GM21526 (cell line): ENCODE measurements around the gene TMEM258.

ENCODE experiments used
- ATAC-seq: cut with Tn5 transposase; IDR thresholded peaks from one replicate; pipeline ENCODE4 v1.9.1; 2021; ENCODE audit warnings: moderate library complexity; ENCODE audit not compliant: unreplicated experiment, low FRiP score

TMEM258 gene

GRCh38 chr11:61797263-61797944, 5.0 kb upstream of the TMEM258 start:
- no peak for ATAC-seq

- ATAC-seq: no peak
Observed at GRCh38 chr11:61795876-61796526, 3.6 kb upstream of the TMEM258 start.

- ATAC-seq: no peak
Observed at GRCh38 chr11:61795459-61795858, 3.1 kb upstream of the TMEM258 start.

GRCh38 chr11:61794579-61794978, 2.2 kb upstream of the TMEM258 start:
- no peak for ATAC-seq

GRCh38 chr11:61793829-61794204, 1.4 kb upstream of the TMEM258 start:
- no peak for ATAC-seq

- no peak for ATAC-seq
Observed at GRCh38 chr11:61793083-61793828, 857 bp upstream of the TMEM258 start.

GRCh38 chr11:61791737-61792309, 576 bp downstream of the TMEM258 start:
- no peak for ATAC-seq

GRCh38 chr11:61787928-61788491, 4.4 kb downstream of the TMEM258 start:
- ATAC-seq: no peak

GRCh38 chr11:61785837-61786402, 6.5 kb downstream of the TMEM258 start:
- ATAC-seq: no peak

- ATAC-seq: no peak
Observed at GRCh38 chr11:61784506-61784805, 7.9 kb downstream of the TMEM258 start.

GRCh38 chr11:61783717-61784505, 8.5 kb downstream of the TMEM258 start:
- ATAC-seq: no peak

GRCh38 chr11:61782841-61783240, 9.6 kb downstream of the TMEM258 start:
- ATAC-seq: no peak

GRCh38 chr11:61782299-61782698, 10.1 kb downstream of the TMEM258 start:
- no peak for ATAC-seq

GRCh38 chr11:61781585-61781984, 10.8 kb downstream of the TMEM258 start:
- no peak for ATAC-seq

- ATAC-seq: no peak
Observed at GRCh38 chr11:61780581-61781162, 11.7 kb downstream of the TMEM258 start.

GRCh38 chr11:61779666-61780525, 12.5 kb downstream of the TMEM258 start:
- ATAC-seq: no peak

- no peak for ATAC-seq
Observed at GRCh38 chr11:61778920-61779650, 13.3 kb downstream of the TMEM258 start.

- no peak for ATAC-seq
Observed at GRCh38 chr11:61778357-61778886, 14.0 kb downstream of the TMEM258 start.
